Fibroblast of lung (primary cell): ENCODE measurements around the gene ERI3. TPM values are rescaled to one million over a fixed set of nuclear protein-coding genes. Genes with fewer than 3 reads are reported as not detected.

Source experiments
- DNase-seq, 2 donors: peaks; one replicate each; pipeline versions ENCODE4 v3.0.0 to v3.0.0-alpha.2; 2010; ENCODE audit warnings: low read depth in 2 of 2
- H2AFZ ChIP-seq: 2 replicates; pipeline ENCODE4 v1.5.1; 2012; ENCODE audit warnings: low read length, control low read depth, inconsistent platforms
- H3K27ac ChIP-seq: 2 replicates; pipeline ENCODE4 v1.5.1; 2011; ENCODE audit warnings: low read length, control low read depth; ENCODE audit not compliant: insufficient read depth
- H3K27me3 ChIP-seq: 2 replicates; pipeline ENCODE4 v1.5.1; 2011; ENCODE audit warnings: mild to moderate bottlenecking, low read length; ENCODE audit not compliant: control insufficient read depth, insufficient read depth
- H3K36me3 ChIP-seq: 2 replicates; pipeline ENCODE4 v1.5.1; 2011; ENCODE audit warnings: low read length; ENCODE audit not compliant: control insufficient read depth, insufficient read depth
- H3K4me1 ChIP-seq: 2 replicates; pipeline ENCODE4 v1.5.1; 2011; ENCODE audit warnings: low read length; ENCODE audit not compliant: control insufficient read depth, insufficient read depth; ENCODE audit errors: extremely low read depth
- H3K4me2 ChIP-seq: 2 replicates; pipeline ENCODE4 v1.5.1; 2011; ENCODE audit warnings: low read length, control low read depth; ENCODE audit not compliant: insufficient read depth; ENCODE audit errors: extremely low read depth
- H3K4me3 ChIP-seq, 4 experiments: fragments of 200-600 bp in 1 of 4; sonication (generic) in 1 of 4; replicated peaks in 1 of 4; 2 replicates each; pipeline ENCODE4 v1.5.1; 2011 to 2016; ENCODE audit warnings: low read length in 4 of 4, low read depth in 3 of 4, mild to moderate bottlenecking in 3 of 4, control low read depth in 2 of 4, inconsistent platforms in 1 of 4, mixed read lengths in 1 of 4; ENCODE audit not compliant: insufficient read depth in 1 of 4; ENCODE audit errors: control extremely low read depth in 1 of 4
- H3K79me2 ChIP-seq: 2 replicates; pipeline ENCODE4 v1.5.1; 2012; ENCODE audit warnings: mild to moderate bottlenecking, low read length, inconsistent platforms; ENCODE audit not compliant: control insufficient read depth, insufficient read depth
- H3K9ac ChIP-seq: 2 replicates; pipeline ENCODE4 v1.5.1; 2011; ENCODE audit warnings: mild to moderate bottlenecking, low read length, control low read depth; ENCODE audit not compliant: insufficient read depth
- H3K9me3 ChIP-seq: 2 replicates; pipeline ENCODE4 v1.5.1; 2012; ENCODE audit warnings: low read depth, low read length; ENCODE audit not compliant: control insufficient read depth, insufficient read depth
- H4K20me1 ChIP-seq: 2 replicates; pipeline ENCODE4 v1.5.1; 2011; ENCODE audit warnings: low read length; ENCODE audit not compliant: control insufficient read depth, insufficient read depth; ENCODE audit errors: extremely low read depth
- EZH2 ChIP-seq: IDR thresholded peaks from 2 replicates; pipeline ENCODE4 v1.5.1; 2012; ENCODE audit warnings: low read length, control low read depth, mild to moderate bottlenecking; ENCODE audit errors: missing control alignments
- polyA plus RNA-seq, 2 donors: library from polyadenylated mRNA; depleted of rRNA in 1 of 2; stranded (reverse) in 1 of 2; unstranded in 1 of 2; fragments of >200 nt; gene quantifications; 2 replicates each; pipeline ENCODE4 v1.2.1, GENCODE V29; 2011 to 2012; ENCODE audit warnings: missing spikeins in 1 of 2
- total RNA-seq: library from RNA; depleted of rRNA; stranded (reverse); fragments of >200 nt; gene quantifications from 2 replicates; pipeline ENCODE4 v1.2.1, GENCODE V29; 2014
- TF ChIP-seq, protein P1 (sequence below), 2 donors: IDR thresholded peaks in 1 of 2; conservative IDR thresholded peaks in 1 of 2; 1 replicate in 1 of 2; 2 replicates in 1 of 2; pipeline ENCODE4 v1.5.1; 2011 to 2012; ENCODE audit warnings: low read length in 2 of 2, control low read depth in 1 of 2, inconsistent platforms in 1 of 2, low read depth in 1 of 2, mild to moderate bottlenecking in 1 of 2

Gene ERI3
- total and polyA plus RNA-seq, 2 donors (not counting 1 experiment from before 2014, with no cell fraction given) = 43.4 to 44.9 TPM

DNA sequence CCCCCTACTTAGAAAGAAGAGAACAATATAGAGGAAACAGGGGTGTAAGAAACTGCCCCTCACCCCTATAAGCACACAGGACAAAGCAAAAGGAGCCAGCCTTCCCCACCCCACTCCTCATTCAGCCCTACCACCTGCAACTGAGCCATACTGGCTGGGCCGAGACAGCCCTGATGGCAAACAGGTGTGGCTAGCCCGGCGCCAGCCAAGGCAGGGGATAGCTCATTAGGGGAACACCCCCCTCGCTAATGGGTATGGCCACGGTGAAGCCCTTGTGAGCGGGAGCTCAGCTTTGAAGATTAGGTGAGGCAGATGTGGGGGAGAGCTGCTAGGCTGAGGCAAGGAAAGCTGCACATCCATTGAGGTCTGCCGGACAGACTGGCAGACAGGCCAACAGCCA is 65.5 kb downstream of the ERI3 start:
- no peaks in the 10 kb centered on the region for H4K20me1 ChIP-seq
- TF ChIP-seq, protein P1, sequence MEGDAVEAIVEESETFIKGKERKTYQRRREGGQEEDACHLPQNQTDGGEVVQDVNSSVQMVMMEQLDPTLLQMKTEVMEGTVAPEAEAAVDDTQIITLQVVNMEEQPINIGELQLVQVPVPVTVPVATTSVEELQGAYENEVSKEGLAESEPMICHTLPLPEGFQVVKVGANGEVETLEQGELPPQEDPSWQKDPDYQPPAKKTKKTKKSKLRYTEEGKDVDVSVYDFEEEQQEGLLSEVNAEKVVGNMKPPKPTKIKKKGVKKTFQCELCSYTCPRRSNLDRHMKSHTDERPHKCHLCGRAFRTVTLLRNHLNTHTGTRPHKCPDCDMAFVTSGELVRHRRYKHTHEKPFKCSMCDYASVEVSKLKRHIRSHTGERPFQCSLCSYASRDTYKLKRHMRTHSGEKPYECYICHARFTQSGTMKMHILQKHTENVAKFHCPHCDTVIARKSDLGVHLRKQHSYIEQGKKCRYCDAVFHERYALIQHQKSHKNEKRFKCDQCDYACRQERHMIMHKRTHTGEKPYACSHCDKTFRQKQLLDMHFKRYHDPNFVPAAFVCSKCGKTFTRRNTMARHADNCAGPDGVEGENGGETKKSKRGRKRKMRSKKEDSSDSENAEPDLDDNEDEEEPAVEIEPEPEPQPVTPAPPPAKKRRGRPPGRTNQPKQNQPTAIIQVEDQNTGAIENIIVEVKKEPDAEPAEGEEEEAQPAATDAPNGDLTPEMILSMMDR (conservative IDR thresholded peaks at IDR 0.05 in 1 of 2, IDR thresholded peaks at IDR 0.05 in 1 of 2; ENCODE audit: low read depth in 1 of 2, low read length in 2 of 2) = no peak
- TF ChIP-seq EZH2 = no peak
- no peaks in the 10 kb centered on the region for H3K27me3 ChIP-seq
- H3K36me3 ChIP-seq = peaks cover 2% of the 10 kb centered on the region
- H3K9me3 ChIP-seq = no peaks in the 10 kb centered on the region
- no peak overlapping the region for H2AFZ ChIP-seq
- H3K4me3 ChIP-seq = no peak overlapping the region
- H3K9ac ChIP-seq = no peak overlapping the region
- H3K79me2 ChIP-seq = no peaks in the 10 kb centered on the region
- H3K4me2 ChIP-seq = no peak overlapping the region
- DNase-seq = no peak
- H3K4me1 ChIP-seq = peaks cover 4% of the 10 kb centered on the region
- H3K27ac ChIP-seq = no peak overlapping the region

DNA sequence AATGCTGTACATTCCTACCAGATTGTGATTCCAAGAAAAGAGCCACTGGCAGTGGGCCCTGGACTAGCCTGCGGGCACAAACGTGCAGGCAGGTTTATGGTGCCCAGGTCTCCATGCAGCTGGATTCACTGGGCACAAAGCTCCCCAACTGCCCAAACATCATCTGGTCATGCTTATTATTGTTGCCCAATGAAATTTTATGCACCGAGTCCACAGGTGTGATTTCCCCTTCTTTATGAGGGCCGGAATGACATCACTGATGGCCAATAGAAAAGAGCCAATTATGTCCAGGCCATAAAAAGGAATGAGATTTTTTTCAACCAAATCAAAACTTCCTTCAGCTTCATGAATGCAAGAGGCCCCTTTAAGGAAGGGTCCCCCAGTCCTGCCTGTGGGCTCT is 66.2 kb downstream of the ERI3 start:
- Histone ChIP-seq H3K9me3 (no peaks in the 10 kb centered on the region), H3K36me3 (peaks cover 2% of the 10 kb centered on the region), H3K9ac (no peak overlapping the region), H3K4me2 (no peak overlapping the region), H3K4me3 (no peak overlapping the region), H3K79me2 (no peaks in the 10 kb centered on the region), H3K27ac (no peak overlapping the region), H3K27me3 (no peaks in the 10 kb centered on the region), H3K4me1 (no peaks in the 10 kb centered on the region), H4K20me1 (no peaks in the 10 kb centered on the region), H2AFZ (no peak overlapping the region)
- TF ChIP-seq EZH2 = no peak
- TF ChIP-seq, protein P1 (conservative IDR thresholded peaks at IDR 0.05 in 1 of 2, IDR thresholded peaks at IDR 0.05 in 1 of 2; ENCODE audit: low read depth in 1 of 2, low read length in 2 of 2) = no peak
- DNase-seq = no peak

DNA sequence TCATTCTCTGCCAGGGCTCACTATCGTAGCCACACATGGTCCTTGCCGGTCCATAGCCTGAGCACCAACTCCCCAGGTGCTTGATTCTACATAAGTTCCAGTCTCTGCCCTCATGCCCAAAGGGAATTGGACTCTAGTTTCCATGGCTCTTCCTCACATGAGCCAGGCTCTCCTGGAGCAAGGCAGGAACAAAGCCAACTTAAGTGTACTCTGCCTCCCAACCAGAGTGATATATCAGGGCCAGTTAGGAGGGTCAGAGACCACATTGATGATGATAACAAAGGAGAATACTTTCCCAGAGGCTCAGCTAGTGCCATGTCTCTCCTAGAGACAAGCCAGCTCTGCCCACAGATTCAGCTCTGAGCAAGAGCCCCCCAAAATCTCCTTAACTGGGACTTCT is 70.9 kb downstream of the ERI3 start:
- H3K27me3 ChIP-seq = no peaks in the 10 kb centered on the region
- H3K4me1 ChIP-seq = no peaks in the 10 kb centered on the region
- no peak overlapping the region for H3K27ac ChIP-seq
- H4K20me1 ChIP-seq = no peaks in the 10 kb centered on the region
- peaks cover 3% of the 10 kb centered on the region for H3K36me3 ChIP-seq
- no peak overlapping the region for H3K4me3 ChIP-seq
- no peak overlapping the region for H2AFZ ChIP-seq
- no peak overlapping the region for H3K9ac ChIP-seq
- no peak overlapping the region for H3K4me2 ChIP-seq
- no peaks in the 10 kb centered on the region for H3K79me2 ChIP-seq
- DNase-seq = no peak
- TF ChIP-seq EZH2 = no peak
- TF ChIP-seq, protein P1 (conservative IDR thresholded peaks at IDR 0.05 in 1 of 2, IDR thresholded peaks at IDR 0.05 in 1 of 2; ENCODE audit: low read depth in 1 of 2, low read length in 2 of 2) = no peak
- no peaks in the 10 kb centered on the region for H3K9me3 ChIP-seq
